SK-N-SH (cell line): ENCODE results near the gene ETF1. TPM values are rescaled to one million over a fixed set of nuclear protein-coding genes. Genes with fewer than 3 reads are reported as not detected.
A peak's percentile ranks its signal among the peaks of the same experiment; 100 is the strongest.

Experiments used
- ELF1 ChIP-seq: IDR thresholded peaks from 2 replicates; pipeline ENCODE4 v1.4.0; 2012
- EP300 ChIP-seq, 2 experiments: IDR thresholded peaks; 2 replicates each; pipeline versions ENCODE4 v1.4.0 to v1.6.1; 2012; ENCODE audit warnings: borderline replicate concordance in 1 of 2, low read depth in 1 of 2, low read length in 1 of 2
- FOSL2 ChIP-seq: IDR thresholded peaks from 2 replicates; pipeline ENCODE4 v1.4.0; 2012; ENCODE audit warnings: low read depth, mild to moderate bottlenecking, moderate library complexity, borderline replicate concordance
- MEF2A ChIP-seq: IDR thresholded peaks from 2 replicates; pipeline ENCODE4 v1.4.0; 2012; ENCODE audit warnings: low read depth, borderline replicate concordance
- NFIC ChIP-seq: IDR thresholded peaks from 2 replicates; pipeline ENCODE4 v1.4.0; 2012; ENCODE audit warnings: borderline replicate concordance
- NRF1 ChIP-seq: IDR thresholded peaks from 2 replicates; pipeline ENCODE4 v1.6.1; 2012; ENCODE audit warnings: low read depth, mild to moderate bottlenecking, low read length
- RCOR1 ChIP-seq: fragments of 150-350 bp; IDR thresholded peaks from 2 replicates; pipeline ENCODE4 v1.6.1; 2017; ENCODE audit warnings: antibody characterized with exemption, low read length
- RXRA ChIP-seq: IDR thresholded peaks from 2 replicates; pipeline ENCODE4 v1.4.0; 2012; ENCODE audit warnings: low read depth, mild to moderate bottlenecking, borderline replicate concordance
- TEAD4 ChIP-seq: IDR thresholded peaks from 2 replicates; pipeline ENCODE4 v1.4.0; 2012; ENCODE audit warnings: mild to moderate bottlenecking, borderline replicate concordance; ENCODE audit not compliant: insufficient read depth
- polyA plus RNA-seq, 3 experiments: library from polyadenylated mRNA; depleted of rRNA; stranded (reverse); fragments of >200 nt; gene quantifications; 2 replicates each; pipeline ENCODE4 v1.2.3, GENCODE V29; 2012
- TF ChIP-seq, protein P1 (sequence below): IDR thresholded peaks from 2 replicates; pipeline ENCODE4 v1.4.0; 2012; ENCODE audit warnings: low read depth
- TF ChIP-seq, protein P2 (sequence below): fragments of 150-350 bp; IDR thresholded peaks from 2 replicates; pipeline ENCODE4 v1.6.1; 2016; ENCODE audit warnings: mild to moderate bottlenecking, low read depth, low read length
- TF ChIP-seq, protein P3 (sequence below): IDR thresholded peaks from 2 replicates; pipeline ENCODE4; 2012
- TF ChIP-seq, protein P4 (sequence below): IDR thresholded peaks from 2 replicates; pipeline ENCODE4 v1.4.0; 2012; ENCODE audit warnings: low read depth, borderline replicate concordance
- TF ChIP-seq, protein P5 (sequence below): IDR thresholded peaks from 2 replicates; pipeline ENCODE4 v1.6.1; 2012; ENCODE audit warnings: mild to moderate bottlenecking, low read depth, low read length, moderate library complexity
- TF ChIP-seq, protein P6 (sequence below): fragments of 150-350 bp; IDR thresholded peaks from 2 replicates; pipeline ENCODE4 v1.6.1; 2017; ENCODE audit warnings: antibody characterized with exemption, low read length, low read depth, borderline replicate concordance

The ETF1 gene
- polyA plus RNA-seq, 1 of the 3 experiments (the other 2 are of a cell fraction): 36.7 TPM

DNA sequence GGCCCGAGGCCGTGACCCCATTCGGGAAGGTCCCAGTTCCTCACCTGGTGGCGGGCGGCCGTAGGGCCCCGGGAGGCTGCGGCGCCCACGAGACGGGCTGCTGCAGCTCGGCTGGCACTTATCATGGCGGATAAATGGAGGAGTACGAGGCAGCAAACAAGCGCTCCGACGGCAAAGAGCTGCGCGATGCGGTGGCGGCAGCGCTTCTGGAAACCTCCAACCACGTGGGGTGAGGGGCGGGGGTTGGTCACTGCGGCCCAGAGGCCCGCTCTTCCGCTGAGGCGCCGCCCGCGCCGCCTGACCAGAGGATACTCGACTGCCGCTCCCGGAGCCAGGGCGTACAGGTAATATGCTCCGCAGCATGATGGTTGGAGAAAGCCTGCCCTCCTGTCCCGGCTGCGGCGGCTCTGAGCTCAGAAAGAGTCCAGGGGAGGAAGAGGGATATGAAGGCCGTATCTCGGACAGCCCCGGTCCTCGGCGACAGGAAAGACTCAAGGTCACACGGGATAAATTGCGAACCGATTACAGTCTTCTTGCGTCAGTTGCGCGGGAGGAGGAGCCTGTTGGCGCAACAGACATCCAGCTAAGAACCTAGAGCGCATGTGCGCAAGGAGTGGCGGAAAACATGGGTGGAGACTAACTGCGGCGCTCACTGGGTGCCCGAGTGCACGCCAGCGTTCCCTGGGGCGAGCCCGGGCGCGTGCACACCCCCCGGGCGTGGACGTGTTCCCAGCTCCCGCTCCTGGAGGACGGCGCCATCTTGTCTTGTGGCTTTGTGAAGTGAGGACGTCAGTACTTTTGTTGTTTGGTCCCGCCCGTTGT lies 32.4 kb upstream of the ETF1 start, which contains the start of gene HSPA9 (continued):
- TF ChIP-seq, protein P1, sequence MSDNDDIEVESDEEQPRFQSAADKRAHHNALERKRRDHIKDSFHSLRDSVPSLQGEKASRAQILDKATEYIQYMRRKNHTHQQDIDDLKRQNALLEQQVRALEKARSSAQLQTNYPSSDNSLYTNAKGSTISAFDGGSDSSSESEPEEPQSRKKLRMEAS: peak; percentile 98
- TF ChIP-seq EP300 (IDR thresholded peaks at IDR 0.05; ENCODE audit: borderline replicate concordance in 1 of 2, low read depth in 1 of 2, low read length in 1 of 2) (0 out of 4 replicates have a peak, but pooled peaks of 1 of the 2 experiments have one; percentile 13), MEF2A (no peak), NRF1 (peak; percentile 92), TEAD4 (peak; percentile 48; the same call in 1 of the 2 replicates), FOSL2 (no peak), RCOR1 (peak; percentile 30; the same call in 1 of the 2 replicates), ELF1 (peak; percentile 83), NFIC (no peak), RXRA (no peak)
- TF ChIP-seq, protein P2, sequence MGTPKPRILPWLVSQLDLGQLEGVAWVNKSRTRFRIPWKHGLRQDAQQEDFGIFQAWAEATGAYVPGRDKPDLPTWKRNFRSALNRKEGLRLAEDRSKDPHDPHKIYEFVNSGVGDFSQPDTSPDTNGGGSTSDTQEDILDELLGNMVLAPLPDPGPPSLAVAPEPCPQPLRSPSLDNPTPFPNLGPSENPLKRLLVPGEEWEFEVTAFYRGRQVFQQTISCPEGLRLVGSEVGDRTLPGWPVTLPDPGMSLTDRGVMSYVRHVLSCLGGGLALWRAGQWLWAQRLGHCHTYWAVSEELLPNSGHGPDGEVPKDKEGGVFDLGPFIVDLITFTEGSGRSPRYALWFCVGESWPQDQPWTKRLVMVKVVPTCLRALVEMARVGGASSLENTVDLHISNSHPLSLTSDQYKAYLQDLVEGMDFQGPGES: no peak
- TF ChIP-seq, protein P3, sequence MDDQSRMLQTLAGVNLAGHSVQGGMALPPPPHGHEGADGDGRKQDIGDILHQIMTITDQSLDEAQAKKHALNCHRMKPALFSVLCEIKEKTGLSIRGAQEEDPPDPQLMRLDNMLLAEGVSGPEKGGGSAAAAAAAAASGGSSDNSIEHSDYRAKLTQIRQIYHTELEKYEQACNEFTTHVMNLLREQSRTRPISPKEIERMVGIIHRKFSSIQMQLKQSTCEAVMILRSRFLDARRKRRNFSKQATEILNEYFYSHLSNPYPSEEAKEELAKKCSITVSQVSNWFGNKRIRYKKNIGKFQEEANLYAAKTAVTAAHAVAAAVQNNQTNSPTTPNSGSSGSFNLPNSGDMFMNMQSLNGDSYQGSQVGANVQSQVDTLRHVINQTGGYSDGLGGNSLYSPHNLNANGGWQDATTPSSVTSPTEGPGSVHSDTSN: no peak
- TF ChIP-seq, protein P4, sequence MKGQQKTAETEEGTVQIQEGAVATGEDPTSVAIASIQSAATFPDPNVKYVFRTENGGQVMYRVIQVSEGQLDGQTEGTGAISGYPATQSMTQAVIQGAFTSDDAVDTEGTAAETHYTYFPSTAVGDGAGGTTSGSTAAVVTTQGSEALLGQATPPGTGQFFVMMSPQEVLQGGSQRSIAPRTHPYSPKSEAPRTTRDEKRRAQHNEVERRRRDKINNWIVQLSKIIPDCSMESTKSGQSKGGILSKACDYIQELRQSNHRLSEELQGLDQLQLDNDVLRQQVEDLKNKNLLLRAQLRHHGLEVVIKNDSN: peak; percentile 89
- TF ChIP-seq, protein P5, sequence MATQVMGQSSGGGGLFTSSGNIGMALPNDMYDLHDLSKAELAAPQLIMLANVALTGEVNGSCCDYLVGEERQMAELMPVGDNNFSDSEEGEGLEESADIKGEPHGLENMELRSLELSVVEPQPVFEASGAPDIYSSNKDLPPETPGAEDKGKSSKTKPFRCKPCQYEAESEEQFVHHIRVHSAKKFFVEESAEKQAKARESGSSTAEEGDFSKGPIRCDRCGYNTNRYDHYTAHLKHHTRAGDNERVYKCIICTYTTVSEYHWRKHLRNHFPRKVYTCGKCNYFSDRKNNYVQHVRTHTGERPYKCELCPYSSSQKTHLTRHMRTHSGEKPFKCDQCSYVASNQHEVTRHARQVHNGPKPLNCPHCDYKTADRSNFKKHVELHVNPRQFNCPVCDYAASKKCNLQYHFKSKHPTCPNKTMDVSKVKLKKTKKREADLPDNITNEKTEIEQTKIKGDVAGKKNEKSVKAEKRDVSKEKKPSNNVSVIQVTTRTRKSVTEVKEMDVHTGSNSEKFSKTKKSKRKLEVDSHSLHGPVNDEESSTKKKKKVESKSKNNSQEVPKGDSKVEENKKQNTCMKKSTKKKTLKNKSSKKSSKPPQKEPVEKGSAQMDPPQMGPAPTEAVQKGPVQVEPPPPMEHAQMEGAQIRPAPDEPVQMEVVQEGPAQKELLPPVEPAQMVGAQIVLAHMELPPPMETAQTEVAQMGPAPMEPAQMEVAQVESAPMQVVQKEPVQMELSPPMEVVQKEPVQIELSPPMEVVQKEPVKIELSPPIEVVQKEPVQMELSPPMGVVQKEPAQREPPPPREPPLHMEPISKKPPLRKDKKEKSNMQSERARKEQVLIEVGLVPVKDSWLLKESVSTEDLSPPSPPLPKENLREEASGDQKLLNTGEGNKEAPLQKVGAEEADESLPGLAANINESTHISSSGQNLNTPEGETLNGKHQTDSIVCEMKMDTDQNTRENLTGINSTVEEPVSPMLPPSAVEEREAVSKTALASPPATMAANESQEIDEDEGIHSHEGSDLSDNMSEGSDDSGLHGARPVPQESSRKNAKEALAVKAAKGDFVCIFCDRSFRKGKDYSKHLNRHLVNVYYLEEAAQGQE: peak; percentile 58; the same call in 1 of the 2 replicates
- TF ChIP-seq, protein P6, sequence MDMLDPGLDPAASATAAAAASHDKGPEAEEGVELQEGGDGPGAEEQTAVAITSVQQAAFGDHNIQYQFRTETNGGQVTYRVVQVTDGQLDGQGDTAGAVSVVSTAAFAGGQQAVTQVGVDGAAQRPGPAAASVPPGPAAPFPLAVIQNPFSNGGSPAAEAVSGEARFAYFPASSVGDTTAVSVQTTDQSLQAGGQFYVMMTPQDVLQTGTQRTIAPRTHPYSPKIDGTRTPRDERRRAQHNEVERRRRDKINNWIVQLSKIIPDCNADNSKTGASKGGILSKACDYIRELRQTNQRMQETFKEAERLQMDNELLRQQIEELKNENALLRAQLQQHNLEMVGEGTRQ: peak; percentile 7; the same call in 1 of the 2 replicates
